ENCODE results near the gene EPC2.

Gene EPC2

GRCh38 chr2:148812306-148812705 is 167.8 kb downstream of the EPC2 start:
- no peak for TF ChIP-seq ZNF274 (IDR thresholded peaks at IDR 0.05; ENCODE audit: low read depth, low read length)
- H3K4me3 ChIP-seq (ENCODE audit: low read length), result no peak overlapping the region

- TF ChIP-seq ZNF274 (IDR thresholded peaks at IDR 0.05; ENCODE audit: low read depth, low read length), result no peak
- no peak overlapping the region for H3K4me3 ChIP-seq (ENCODE audit: low read length)
These were observed 169.1 kb downstream of the EPC2 start for GRCh38 chr2:148813603-148814065.

GRCh38 chr2:148814143-148814859 is 169.8 kb downstream of the EPC2 start:
- TF ChIP-seq ZNF274 (IDR thresholded peaks at IDR 0.05; ENCODE audit: low read depth, low read length), result no peak
- no peak overlapping the region for H3K4me3 ChIP-seq (ENCODE audit: low read length)

DNA sequence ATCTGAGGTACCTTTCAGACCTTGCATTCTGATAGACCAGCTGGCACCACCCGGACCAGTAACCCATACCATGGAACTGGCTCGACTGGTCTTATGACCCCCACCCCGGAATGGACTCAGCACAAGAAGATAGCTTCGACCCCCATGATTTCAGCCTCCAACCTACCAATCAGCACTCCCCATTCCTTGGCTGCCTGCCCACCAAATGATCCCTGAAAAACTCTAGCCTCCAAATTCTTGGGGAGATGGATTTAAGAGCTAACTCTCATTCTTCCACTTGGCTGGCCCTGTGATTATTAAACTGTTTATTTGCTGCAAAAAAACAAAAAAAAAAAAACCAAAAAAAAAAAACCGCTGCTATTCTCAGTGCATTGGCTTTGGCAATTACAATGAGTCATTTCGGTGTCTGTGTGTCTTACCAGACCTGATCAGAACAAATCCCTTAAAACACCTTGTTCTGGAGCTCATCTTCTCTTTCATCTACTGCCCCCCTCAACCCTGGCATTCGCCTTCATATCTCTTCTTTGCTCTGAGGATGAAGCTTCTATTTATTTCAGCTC is 170.4 kb downstream of the EPC2 start:
- no peak for TF ChIP-seq ZNF274 (IDR thresholded peaks at IDR 0.05; ENCODE audit: low read depth, low read length)
- no peak overlapping the region for H3K4me3 ChIP-seq (ENCODE audit: low read length)

GRCh38 chr2:148816176-148816575 is 171.6 kb downstream of the EPC2 start:
- TF ChIP-seq ZNF274 (IDR thresholded peaks at IDR 0.05; ENCODE audit: low read depth, low read length), result no peak
- no peak overlapping the region for H3K4me3 ChIP-seq (ENCODE audit: low read length)

- H3K4me3 ChIP-seq (ENCODE audit: low read length), result peak overlapping the region; percentile 16; the same call in 1 of the 2 replicates
These were observed 172.7 kb downstream of the EPC2 start for GRCh38 chr2:148817210-148817708.

DNA sequence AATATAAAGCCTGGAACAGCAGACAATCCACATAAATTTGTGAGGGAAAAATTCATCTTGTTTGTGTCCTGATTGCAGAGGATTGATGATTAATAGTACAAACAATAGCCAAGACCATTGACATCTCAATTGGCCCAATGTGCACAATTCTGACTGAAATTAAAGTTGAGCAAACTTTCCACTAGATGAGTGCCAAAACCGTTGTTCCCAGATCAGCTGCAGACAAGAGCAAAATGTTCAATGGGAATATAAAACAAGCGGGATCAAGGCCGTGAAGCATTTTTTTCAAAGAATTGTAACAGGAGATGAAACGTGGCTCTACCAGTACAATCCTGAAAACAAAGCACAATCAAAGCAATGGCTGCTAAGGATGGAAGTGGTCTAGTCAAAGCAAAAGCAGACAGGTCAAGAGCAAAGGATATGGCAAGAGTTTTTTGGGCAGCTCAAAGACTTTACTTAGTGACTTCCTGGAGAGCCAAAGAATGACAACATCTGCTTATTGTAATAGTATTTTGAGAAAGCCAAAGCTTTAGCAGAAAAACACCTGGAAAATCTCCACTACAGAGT is 174.6 kb downstream of the EPC2 start:
- TF ChIP-seq ZNF274 (IDR thresholded peaks at IDR 0.05; ENCODE audit: low read depth, low read length), result no peak

More at GRCh38 chr2:148817210-148817708, 172.7 kb downstream of the EPC2 start:
- no peak for TF ChIP-seq ZNF274 (IDR thresholded peaks at IDR 0.05; ENCODE audit: low read depth, low read length)

GRCh38 chr2:148824190-148824589 is 179.6 kb downstream of the EPC2 start:
- no peak for TF ChIP-seq ZNF274 (IDR thresholded peaks at IDR 0.05; ENCODE audit: low read depth, low read length)
- no peak overlapping the region for H3K4me3 ChIP-seq (ENCODE audit: low read length)

More for the DNA sequence above, 174.6 kb downstream of the EPC2 start:
- H3K4me3 ChIP-seq (ENCODE audit: low read length), result no peak overlapping the region

DNA sequence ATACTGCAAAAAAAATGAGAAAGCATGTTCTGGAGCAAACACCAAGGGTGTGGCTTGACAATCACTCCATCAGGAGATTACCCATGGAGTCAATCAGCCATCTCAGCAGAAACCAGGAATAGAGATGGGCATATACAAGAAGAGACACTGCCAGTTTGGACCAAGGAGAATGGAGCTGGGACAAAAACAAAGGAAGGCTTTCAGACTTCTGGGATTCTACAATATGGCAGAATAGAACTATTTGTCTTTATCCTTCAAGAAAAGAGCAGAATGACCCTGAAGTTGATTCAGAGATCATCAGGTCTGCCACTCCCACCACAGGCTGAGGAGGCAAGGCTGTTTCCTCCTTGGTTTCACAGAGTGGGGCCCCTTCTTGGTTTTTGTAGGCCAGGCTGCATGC is 182.2 kb downstream of the EPC2 start:
- H3K4me3 ChIP-seq (ENCODE audit: low read length), result no peak overlapping the region
- TF ChIP-seq ZNF274 (IDR thresholded peaks at IDR 0.05; ENCODE audit: low read depth, low read length), result no peak

GRCh38 chr2:148828941-148829340 is 184.4 kb downstream of the EPC2 start:
- TF ChIP-seq ZNF274 (IDR thresholded peaks at IDR 0.05; ENCODE audit: low read depth, low read length), result no peak

GRCh38 chr2:148829618-148830017 is 185.1 kb downstream of the EPC2 start:
- H3K4me3 ChIP-seq (ENCODE audit: low read length), result no peak overlapping the region
- TF ChIP-seq ZNF274 (IDR thresholded peaks at IDR 0.05; ENCODE audit: low read depth, low read length), result no peak

More at GRCh38 chr2:148828941-148829340, 184.4 kb downstream of the EPC2 start:
- H3K4me3 ChIP-seq (ENCODE audit: low read length), result no peak overlapping the region

DNA sequence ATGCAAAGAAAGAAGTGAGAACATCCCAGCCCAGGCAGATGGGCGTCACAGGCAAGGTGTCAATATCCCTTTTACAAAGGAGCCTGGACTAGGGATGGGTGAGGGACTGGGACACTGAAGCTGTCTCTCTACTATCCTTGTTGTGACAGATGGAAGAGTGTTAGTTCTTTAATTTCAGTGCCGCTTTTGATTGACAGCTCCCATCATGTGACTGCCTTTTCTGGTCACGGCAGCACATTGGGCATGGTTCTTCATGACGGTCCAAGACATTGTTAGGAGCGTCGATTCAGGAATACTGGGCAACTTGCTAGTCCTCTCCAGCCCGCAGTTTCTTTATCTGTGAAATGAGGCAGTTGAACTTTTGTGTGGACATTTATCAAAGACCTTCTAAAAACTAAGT is 188.1 kb downstream of the EPC2 start:
- H3K4me3 ChIP-seq (ENCODE audit: low read length), result no peak overlapping the region
- TF ChIP-seq ZNF274 (IDR thresholded peaks at IDR 0.05; ENCODE audit: low read depth, low read length), result no peak

Data from GM08714 (cell line).